ENCODE results near the gene GAGE12D. TPM values are rescaled to one million over a fixed set of nuclear protein-coding genes. Genes with fewer than 3 reads are reported as not detected.

The GAGE12D gene, protein sequence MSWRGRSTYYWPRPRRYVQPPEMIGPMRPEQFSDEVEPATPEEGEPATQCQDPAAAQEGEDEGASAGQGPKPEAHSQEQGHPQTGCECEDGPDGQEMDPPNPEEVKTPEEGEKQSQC
- total RNA-seq = not detected

DNA sequence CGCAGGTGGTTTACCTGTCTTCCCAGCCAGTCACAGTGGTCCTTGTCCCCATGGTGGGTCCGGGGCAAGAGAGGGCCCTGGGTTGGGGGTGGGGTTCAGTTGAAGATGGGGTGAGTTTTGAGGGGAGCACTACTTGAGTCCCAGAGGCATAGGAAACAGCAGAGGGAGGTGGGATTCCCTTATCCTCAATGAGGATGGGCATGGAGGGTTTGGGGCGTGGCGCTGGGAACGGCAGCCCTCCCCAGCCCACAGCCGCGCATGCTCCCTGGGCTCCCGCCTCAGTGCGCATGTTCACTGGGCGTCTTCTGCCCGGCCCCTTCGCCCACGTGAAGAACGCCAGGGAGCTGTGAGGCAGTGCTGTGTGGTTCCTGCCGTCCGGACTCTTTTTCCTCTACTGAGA, at the start of gene GAGE12D:
GAGE12D (plus strand) TSS at position 301 of the 400 bp plus-strand sequence. CDS start 1,155 bp downstream, outside the sequence.

DNA sequence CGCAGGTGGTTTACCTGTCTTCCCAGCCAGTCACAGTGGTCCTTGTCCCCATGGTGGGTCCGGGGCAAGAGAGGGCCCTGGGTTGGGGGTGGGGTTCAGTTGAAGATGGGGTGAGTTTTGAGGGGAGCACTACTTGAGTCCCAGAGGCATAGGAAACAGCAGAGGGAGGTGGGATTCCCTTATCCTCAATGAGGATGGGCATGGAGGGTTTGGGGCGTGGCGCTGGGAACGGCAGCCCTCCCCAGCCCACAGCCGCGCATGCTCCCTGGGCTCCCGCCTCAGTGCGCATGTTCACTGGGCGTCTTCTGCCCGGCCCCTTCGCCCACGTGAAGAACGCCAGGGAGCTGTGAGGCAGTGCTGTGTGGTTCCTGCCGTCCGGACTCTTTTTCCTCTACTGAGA, 9.7 kb upstream of the GAGE12D start, which contains the start of gene GAGE12C:
GAGE12C (plus strand) TSS at position 301 of the 400 bp plus-strand sequence. CDS start 1,155 bp downstream, outside the sequence.

DNA sequence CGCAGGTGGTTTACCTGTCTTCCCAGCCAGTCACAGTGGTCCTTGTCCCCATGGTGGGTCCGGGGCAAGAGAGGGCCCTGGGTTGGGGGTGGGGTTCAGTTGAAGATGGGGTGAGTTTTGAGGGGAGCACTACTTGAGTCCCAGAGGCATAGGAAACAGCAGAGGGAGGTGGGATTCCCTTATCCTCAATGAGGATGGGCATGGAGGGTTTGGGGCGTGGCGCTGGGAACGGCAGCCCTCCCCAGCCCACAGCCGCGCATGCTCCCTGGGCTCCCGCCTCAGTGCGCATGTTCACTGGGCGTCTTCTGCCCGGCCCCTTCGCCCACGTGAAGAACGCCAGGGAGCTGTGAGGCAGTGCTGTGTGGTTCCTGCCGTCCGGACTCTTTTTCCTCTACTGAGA, 9.5 kb downstream of the GAGE12D start, which contains the start of gene GAGE12E:
GAGE12E (plus strand) TSS at position 301 of the 400 bp plus-strand sequence. CDS start 1,155 bp downstream, outside the sequence.

DNA sequence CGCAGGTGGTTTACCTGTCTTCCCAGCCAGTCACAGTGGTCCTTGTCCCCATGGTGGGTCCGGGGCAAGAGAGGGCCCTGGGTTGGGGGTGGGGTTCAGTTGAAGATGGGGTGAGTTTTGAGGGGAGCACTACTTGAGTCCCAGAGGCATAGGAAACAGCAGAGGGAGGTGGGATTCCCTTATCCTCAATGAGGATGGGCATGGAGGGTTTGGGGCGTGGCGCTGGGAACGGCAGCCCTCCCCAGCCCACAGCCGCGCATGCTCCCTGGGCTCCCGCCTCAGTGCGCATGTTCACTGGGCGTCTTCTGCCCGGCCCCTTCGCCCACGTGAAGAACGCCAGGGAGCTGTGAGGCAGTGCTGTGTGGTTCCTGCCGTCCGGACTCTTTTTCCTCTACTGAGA, 19.0 kb downstream of the GAGE12D start, which contains the start of gene GAGE12F:
GAGE12F (plus strand) TSS at position 301 of the 400 bp plus-strand sequence. CDS start 1,155 bp downstream, outside the sequence.

DNA sequence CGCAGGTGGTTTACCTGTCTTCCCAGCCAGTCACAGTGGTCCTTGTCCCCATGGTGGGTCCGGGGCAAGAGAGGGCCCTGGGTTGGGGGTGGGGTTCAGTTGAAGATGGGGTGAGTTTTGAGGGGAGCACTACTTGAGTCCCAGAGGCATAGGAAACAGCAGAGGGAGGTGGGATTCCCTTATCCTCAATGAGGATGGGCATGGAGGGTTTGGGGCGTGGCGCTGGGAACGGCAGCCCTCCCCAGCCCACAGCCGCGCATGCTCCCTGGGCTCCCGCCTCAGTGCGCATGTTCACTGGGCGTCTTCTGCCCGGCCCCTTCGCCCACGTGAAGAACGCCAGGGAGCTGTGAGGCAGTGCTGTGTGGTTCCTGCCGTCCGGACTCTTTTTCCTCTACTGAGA, 28.6 kb downstream of the GAGE12D start, which contains the start of gene GAGE12G:
GAGE12G (plus strand) TSS at position 301 of the 400 bp plus-strand sequence. CDS start 1,155 bp downstream, outside the sequence.

DNA sequence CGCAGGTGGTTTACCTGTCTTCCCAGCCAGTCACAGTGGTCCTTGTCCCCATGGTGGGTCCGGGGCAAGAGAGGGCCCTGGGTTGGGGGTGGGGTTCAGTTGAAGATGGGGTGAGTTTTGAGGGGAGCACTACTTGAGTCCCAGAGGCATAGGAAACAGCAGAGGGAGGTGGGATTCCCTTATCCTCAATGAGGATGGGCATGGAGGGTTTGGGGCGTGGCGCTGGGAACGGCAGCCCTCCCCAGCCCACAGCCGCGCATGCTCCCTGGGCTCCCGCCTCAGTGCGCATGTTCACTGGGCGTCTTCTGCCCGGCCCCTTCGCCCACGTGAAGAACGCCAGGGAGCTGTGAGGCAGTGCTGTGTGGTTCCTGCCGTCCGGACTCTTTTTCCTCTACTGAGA, 38.1 kb downstream of the GAGE12D start, which contains the start of gene GAGE12H:
GAGE12H (plus strand) TSS at position 301 of the 400 bp plus-strand sequence. CDS start 1,155 bp downstream, outside the sequence.

DNA sequence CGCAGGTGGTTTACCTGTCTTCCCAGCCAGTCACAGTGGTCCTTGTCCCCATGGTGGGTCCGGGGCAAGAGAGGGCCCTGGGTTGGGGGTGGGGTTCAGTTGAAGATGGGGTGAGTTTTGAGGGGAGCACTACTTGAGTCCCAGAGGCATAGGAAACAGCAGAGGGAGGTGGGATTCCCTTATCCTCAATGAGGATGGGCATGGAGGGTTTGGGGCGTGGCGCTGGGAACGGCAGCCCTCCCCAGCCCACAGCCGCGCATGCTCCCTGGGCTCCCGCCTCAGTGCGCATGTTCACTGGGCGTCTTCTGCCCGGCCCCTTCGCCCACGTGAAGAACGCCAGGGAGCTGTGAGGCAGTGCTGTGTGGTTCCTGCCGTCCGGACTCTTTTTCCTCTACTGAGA, 47.7 kb downstream of the GAGE12D start, which contains the start of gene GAGE2A:
GAGE2A (plus strand) TSS at position 301 of the 400 bp plus-strand sequence. CDS start 1,155 bp downstream, outside the sequence.

Small RNA genes lying within 50 kb of the gene (small RNA-seq; reads per million reads assigned to genes)
- 0 reads per million in 2 donors for gene GAGE12B

Other genes starting within 250 kb of the GAGE12D start
- gene GAGE10, start 238.1 kb upstream of the GAGE12D start, total RNA-seq = not detected
- not detected for gene GAGE12J, start 219.7 kb upstream of the GAGE12D start, total RNA-seq
- not detected for gene GAGE13, start 210.2 kb upstream of the GAGE12D start, total RNA-seq
- gene GAGE12C, start 9.6 kb upstream of the GAGE12D start, total RNA-seq = not detected
- not detected for gene GAGE12E, start 9.6 kb downstream of the GAGE12D start, total RNA-seq
- not detected for gene GAGE12F, start 19.1 kb downstream of the GAGE12D start, total RNA-seq
- gene GAGE12G, start 28.7 kb downstream of the GAGE12D start, total RNA-seq = not detected
- gene GAGE12H, start 38.2 kb downstream of the GAGE12D start, total RNA-seq = not detected
- gene GAGE2A, start 47.8 kb downstream of the GAGE12D start, total RNA-seq = not detected
- gene GAGE1, start 57.3 kb downstream of the GAGE12D start, total RNA-seq = not detected
- not detected for gene PAGE1, start 154.3 kb downstream of the GAGE12D start, total RNA-seq

All from melanocyte of skin (primary cell).